Type B pancreatic cell (in vitro differentiated cells): Measurements from ENCODE around the gene AKAP13. TPM values are rescaled to one million over a fixed set of nuclear protein-coding genes. Genes with fewer than 3 reads are reported as not detected.

Experiments
- DNase-seq: peaks from one replicate; pipeline ENCODE4 v3.0.0; 2021; ENCODE audit warnings: mixed read lengths; ENCODE audit not compliant: unreplicated experiment; ENCODE audit errors: extremely low spot score
- H3K27ac Mint-ChIP-seq: 2 replicates; pipeline ENCODE4 v1.8.0; 2021; ENCODE audit warnings: mild to moderate bottlenecking, mixed read lengths
- H3K27me3 Mint-ChIP-seq: 2 replicates; pipeline ENCODE4 v1.8.0; 2021; ENCODE audit warnings: mixed read lengths
- H3K36me3 Mint-ChIP-seq: 2 replicates; pipeline ENCODE4 v1.8.0; 2021; ENCODE audit warnings: mixed read lengths
- H3K4me1 Mint-ChIP-seq: one replicate; pipeline ENCODE4 v1.8.0; 2021; ENCODE audit warnings: mixed read lengths; ENCODE audit not compliant: unreplicated experiment
- H3K4me3 Mint-ChIP-seq: 2 replicates; pipeline ENCODE4 v1.8.0; 2021; ENCODE audit warnings: mild to moderate bottlenecking, mixed read lengths
- H3K9me3 Mint-ChIP-seq: 2 replicates; pipeline ENCODE4 v1.8.0; 2021; ENCODE audit warnings: mixed read lengths
- total RNA-seq: library from RNA; stranded (reverse); gene quantifications from 2 replicates; pipeline ENCODE4 v1.2.1, GENCODE V29; 2021; ENCODE audit warnings: low replicate concordance
- TF ChIP-seq, protein P1 (sequence below): fragments of 200-600 bp; sonication (generic); conservative IDR thresholded peaks from 2 replicates; pipeline ENCODE4 v1.5.0; 2021; ENCODE audit warnings: antibody characterized with exemption, mild to moderate bottlenecking

The AKAP13 gene
- total RNA-seq, 1 donor from 2014 or later: 75.7 TPM

DNA sequence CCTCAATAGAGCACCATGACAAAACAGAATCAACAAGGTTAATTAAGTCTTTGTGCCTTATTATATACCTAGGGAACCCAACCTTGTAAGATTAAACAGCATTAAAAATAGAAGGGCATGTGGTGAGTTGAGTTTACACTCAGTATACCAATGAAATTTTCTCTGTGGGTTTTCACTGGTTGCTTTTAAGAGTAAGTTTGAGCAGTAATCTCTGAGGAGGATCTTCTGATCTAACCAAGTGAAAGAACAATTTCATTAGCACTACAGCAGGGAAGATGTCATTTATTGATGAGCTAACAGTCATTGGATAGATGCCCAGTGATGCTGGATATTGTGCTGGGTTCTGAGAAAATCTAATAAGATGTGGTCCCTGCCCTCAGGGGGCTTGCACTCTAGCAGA is 26.9 kb upstream of the AKAP13 start:
- no peak for DNase-seq
- H3K27me3 Mint-ChIP-seq: no peaks in the 10 kb centered on the region
- no peak overlapping the region for H3K27ac Mint-ChIP-seq
- H3K4me1 Mint-ChIP-seq: peaks cover 16% of the 10 kb centered on the region
- H3K9me3 Mint-ChIP-seq: no peaks in the 10 kb centered on the region
- H3K4me3 Mint-ChIP-seq: no peak overlapping the region
- TF ChIP-seq, protein P1, sequence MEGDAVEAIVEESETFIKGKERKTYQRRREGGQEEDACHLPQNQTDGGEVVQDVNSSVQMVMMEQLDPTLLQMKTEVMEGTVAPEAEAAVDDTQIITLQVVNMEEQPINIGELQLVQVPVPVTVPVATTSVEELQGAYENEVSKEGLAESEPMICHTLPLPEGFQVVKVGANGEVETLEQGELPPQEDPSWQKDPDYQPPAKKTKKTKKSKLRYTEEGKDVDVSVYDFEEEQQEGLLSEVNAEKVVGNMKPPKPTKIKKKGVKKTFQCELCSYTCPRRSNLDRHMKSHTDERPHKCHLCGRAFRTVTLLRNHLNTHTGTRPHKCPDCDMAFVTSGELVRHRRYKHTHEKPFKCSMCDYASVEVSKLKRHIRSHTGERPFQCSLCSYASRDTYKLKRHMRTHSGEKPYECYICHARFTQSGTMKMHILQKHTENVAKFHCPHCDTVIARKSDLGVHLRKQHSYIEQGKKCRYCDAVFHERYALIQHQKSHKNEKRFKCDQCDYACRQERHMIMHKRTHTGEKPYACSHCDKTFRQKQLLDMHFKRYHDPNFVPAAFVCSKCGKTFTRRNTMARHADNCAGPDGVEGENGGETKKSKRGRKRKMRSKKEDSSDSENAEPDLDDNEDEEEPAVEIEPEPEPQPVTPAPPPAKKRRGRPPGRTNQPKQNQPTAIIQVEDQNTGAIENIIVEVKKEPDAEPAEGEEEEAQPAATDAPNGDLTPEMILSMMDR: no peak
- no peaks in the 10 kb centered on the region for H3K36me3 Mint-ChIP-seq

DNA sequence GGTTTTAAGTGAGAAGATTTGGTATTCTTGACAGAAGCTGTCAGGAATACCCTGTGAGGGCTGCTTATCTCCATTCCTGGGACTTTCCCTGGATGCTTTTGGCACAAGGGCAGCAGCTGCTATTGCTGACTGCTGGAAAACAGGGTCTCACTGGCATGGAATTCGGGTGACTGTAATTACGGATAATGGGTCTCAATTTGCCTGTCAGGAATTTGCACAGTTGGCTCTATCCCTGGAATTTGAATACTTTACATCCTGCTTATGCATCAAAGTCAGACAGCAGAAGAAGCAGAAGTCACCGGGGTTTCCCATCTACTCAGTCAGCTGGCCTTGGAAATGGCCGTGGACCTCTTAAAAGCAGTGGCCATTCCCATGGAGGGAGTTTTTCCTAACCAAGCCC is 25.9 kb upstream of the AKAP13 start:
- Mint-ChIP-seq H3K4me3 (no peak overlapping the region), H3K9me3 (no peaks in the 10 kb centered on the region), H3K36me3 (no peaks in the 10 kb centered on the region), H3K4me1 (peaks cover 11% of the 10 kb centered on the region), H3K27ac (no peak overlapping the region), H3K27me3 (no peaks in the 10 kb centered on the region)
- DNase-seq: no peak
- TF ChIP-seq, protein P1: no peak

DNA sequence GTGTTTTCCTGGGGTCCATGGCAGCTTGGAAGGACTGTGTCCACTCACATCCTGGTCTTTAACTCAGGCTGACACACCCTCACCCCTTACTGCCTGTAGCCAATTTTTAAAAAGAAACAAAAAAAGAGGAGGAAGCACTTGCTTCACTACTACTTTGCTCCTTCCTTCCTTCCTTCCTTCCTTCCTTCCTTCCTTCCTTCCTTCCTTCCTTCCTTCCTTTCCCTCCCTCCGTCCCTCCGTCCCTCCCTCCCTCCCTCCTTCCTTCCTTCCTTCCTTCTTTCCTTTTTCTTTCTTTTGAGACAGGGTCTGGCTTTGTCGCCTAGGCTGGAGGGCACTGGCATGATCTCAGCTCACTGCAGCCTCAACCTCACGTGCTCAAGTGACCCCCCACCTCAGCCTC is 25.5 kb upstream of the AKAP13 start:
- Mint-ChIP-seq H3K27me3 (no peaks in the 10 kb centered on the region), H3K36me3 (no peaks in the 10 kb centered on the region)

DNA sequence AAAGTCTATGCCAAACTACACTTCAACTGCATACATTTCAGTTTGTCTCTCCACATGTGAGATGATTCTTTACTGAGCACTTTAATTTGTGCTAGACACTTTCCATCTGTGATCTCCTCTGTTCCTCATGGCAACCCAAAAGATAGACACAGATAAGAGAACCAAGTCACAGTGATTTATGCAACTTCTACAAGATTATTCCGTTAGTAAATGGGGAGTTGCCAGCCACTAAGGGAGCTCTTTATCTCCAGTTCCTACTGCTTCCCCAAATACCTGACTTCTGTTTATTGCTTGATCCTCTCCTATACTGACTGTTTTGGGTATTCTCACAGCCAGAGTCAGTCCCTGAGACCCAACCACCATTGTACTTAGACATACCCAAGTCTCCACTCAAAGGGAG is 24.1 kb upstream of the AKAP13 start:
- Mint-ChIP-seq H3K4me3 (no peak overlapping the region), H3K36me3 (no peaks in the 10 kb centered on the region), H3K9me3 (no peaks in the 10 kb centered on the region), H3K27ac (peak overlapping the region; percentile 36), H3K27me3 (no peaks in the 10 kb centered on the region), H3K4me1 (peaks cover 11% of the 10 kb centered on the region)
- no peak for DNase-seq
- TF ChIP-seq, protein P1: no peak

More for the DNA sequence above, 25.5 kb upstream of the AKAP13 start:
- H3K9me3 Mint-ChIP-seq: no peaks in the 10 kb centered on the region
- H3K27ac Mint-ChIP-seq: no peak overlapping the region
- DNase-seq: no peak
- peaks cover 11% of the 10 kb centered on the region for H3K4me1 Mint-ChIP-seq
- no peak overlapping the region for H3K4me3 Mint-ChIP-seq
- TF ChIP-seq, protein P1: no peak

DNA sequence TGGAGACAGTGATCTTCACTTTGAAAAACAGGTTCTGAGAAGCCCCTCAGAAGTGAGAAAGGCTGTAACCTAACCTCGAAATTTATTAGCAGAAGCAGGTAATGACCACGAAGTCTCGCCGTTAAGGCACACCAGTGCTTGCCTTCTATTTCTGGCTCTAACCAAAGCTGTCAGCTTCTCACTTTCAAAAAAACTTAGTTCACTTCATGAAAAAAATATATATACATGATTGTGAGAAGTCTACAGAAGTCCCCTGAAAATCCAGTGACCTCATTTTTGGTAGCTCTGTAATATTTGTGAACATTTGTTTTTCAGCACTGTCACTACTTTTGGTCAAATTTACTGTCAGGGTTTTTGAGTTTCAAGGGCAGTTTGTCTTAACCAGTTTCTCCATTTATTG is 19.1 kb upstream of the AKAP13 start:
- Mint-ChIP-seq H3K36me3 (no peaks in the 10 kb centered on the region), H3K9me3 (no peaks in the 10 kb centered on the region), H3K4me1 (peaks cover 9% of the 10 kb centered on the region), H3K27me3 (no peaks in the 10 kb centered on the region), H3K4me3 (no peak overlapping the region), H3K27ac (peak overlapping the region; percentile 4)
- DNase-seq: no peak
- TF ChIP-seq, protein P1: no peak
